HG02610 (cell line): ENCODE data around the gene TOE1.
A peak's percentile ranks its signal among the peaks of the same experiment; 100 is the strongest.
"Not testable (repeated sequence)": the region's sequence is repeated elsewhere in the genome, so short reads cannot be mapped to it uniquely, and the experiment has no call there.

Experiments
- ATAC-seq: cut with Tn5 transposase; IDR thresholded peaks from one replicate; pipeline ENCODE4 v1.9.1; 2021; ENCODE audit warnings: mild to moderate bottlenecking, moderate library complexity; ENCODE audit not compliant: unreplicated experiment

Gene TOE1

GRCh38 chr1:45354838-45355237 lies 14.9 kb downstream of the TOE1 start:
- no peak for ATAC-seq

- ATAC-seq: no peak
These were observed 15.7 kb downstream of the TOE1 start for GRCh38 chr1:45355683-45356082.

DNA sequence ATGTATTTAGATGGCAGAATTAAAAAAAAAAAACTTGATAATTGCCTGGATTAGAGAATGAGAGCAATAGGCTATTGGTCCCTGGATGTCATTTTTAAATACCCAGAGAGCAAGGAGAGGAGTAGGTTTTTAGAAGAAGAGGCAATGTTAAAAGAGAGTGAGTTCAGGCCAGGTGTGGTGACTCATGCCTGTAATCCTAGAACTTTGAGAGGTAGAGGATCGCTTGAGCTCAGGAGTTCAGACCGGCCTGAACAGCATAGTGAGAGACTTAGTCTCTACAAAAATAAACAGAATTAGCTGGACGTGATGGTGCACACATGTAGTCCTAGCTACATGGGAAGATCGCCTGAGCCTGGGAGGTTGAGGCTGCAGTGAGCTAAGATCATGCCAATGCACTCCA lies 16.2 kb downstream of the TOE1 start:
- ATAC-seq: no peak

DNA sequence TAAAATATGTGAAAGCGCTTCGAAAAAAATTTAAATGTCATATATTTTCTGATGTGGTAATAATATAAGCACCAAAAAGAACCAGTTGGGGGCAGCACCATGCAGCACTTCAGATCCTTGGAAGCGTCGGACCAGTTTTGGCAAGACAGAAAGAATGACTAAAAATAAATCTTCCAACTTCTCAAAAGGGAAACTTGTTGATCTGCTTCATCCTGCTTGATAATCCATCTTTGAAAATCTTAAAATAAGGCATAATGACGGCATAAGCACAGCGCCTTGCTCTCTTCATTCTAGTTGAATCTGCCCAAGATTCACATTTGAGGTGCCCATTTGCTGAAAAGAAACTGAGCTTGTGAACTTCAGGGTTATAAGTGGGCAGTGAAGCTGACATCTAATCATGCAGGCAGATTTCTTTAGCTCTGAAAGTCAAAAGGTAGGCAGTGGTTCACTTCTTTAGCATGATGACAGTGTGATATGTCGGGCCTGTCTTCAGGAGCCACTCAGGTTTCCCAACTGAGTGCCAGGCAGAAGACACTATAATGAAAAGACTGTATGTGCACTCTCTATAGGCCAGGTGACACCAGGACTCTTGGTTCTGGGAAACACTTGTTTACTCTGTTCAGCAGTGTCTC lies 20.0 kb downstream of the TOE1 start:
- ATAC-seq: no peak

DNA sequence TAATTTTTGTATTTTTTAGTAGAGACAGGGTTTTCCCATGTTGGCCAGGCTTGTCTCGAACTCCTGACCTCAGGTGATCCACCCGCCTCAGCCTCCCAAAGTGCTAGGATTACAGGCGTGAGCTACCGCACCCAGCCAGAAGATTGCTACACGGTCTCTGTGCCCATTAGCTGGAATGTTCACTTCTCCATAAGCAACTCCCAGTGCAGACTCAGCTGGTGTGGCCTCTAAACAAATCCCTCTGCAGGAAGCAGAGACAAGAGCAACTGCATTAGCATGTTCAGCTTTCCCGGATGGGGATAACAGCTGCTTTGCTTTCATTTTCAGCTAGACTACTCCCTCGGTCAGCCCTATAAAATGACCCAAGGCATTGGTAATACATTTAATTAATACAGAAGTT lies 21.0 kb downstream of the TOE1 start:
- not testable (repeated sequence) for ATAC-seq

- no peak for ATAC-seq
These were observed 24.3 kb downstream of the TOE1 start for GRCh38 chr1:45364294-45364693.

DNA sequence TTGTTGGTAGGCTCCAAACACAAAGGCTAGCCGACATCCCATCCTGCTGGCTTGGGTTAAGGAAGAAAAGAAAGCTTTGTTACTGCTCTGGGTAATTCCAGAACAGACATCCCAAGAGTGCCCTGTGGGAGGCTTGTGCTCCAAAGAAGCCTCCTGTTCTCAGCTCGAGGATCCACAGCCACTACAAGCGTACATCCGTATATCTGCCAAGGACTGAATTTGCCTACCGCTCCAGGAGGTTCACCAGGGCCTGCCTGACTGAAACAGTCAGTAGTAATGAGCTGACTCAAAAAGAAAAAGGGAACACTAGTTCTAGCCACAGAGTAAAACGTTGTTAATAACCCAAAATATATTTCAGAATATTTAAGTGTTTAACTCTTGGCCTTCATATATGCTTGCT lies 25.1 kb downstream of the TOE1 start:
- ATAC-seq: peak; percentile 66

GRCh38 chr1:45370575-45370974 lies 30.6 kb downstream of the TOE1 start:
- peak; percentile 68 for ATAC-seq

DNA sequence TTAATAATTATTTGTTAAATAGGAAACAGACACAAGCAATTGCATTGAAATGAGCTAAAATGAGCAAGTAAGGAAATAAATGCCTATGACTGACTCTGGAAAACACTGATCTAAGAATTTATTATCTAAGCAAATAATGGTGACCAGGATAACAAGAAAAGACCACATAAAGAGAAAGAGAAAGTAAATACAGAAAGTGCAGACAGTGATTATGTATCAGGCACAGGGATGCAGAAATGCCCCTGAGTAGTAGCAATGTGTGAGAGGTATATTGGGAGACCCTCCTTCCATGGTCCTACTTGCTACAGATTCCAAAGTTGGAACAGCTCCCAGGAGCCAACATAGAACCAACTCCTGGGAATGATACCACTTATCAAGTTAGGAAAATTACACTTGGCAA lies 33.6 kb downstream of the TOE1 start:
- ATAC-seq: no peak

DNA sequence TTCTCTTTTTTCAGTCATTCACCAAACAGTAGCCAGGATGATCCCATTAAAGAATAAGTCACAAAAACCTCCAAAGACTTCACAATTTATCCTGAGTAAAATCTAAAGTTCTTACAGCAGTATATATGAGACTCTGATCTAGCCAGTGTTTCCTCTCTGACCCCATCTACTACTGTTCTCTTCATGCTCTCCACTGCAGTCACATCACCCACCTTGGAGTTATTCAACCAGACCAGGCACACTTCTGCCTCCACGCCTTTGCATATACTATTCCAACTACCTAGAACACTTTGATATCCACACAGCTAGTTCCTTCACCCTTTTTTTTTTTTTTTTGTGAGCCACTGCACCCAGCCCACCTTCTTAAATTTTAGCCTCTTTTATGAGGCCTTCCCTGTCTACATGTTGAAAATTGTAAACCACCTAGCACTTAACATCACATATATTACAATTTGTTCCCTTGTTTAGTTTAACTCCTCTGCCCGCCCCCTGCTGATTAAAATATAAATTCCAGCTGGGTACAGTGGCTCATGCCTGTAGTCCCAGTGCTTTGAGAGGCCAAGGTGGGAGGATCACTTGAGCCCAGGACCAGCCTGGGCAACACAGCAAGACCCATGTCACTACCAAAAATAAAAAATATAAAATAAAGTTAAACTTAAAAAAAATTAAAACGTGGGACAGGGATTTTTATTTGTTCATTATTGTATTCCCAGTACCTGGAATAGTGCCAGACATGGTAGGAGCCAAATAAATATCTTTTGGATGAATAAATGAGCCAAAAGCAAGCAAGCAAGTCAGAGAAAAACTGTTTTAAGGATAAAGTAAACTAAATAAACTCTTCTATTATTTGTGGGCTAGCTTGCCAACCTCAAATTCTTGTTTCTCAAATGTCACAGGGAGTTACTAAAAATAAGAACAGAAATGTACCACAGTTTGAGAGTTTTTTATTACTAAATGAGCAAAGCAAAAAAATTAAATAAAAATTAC lies 35.4 kb downstream of the TOE1 start:
- ATAC-seq: no peak

DNA sequence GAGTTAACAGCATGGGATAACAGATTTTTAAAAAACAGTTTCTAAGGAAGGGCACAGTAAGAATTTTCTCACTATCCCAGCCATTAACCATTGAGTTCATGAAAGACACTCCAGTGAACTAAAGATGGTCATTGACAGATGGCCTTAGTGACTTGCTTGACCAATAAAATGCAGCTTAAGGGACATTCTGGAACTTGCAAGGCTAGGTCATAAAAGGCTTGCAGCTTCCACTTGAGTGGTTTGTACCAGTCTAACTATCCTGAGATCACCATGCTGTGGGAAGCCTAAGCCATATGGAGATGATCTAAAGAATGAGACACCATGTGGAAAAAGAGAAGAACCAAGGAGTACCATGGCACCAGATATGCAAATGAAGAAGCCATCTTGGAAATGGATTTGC lies 38.2 kb downstream of the TOE1 start:
- no peak for ATAC-seq

DNA sequence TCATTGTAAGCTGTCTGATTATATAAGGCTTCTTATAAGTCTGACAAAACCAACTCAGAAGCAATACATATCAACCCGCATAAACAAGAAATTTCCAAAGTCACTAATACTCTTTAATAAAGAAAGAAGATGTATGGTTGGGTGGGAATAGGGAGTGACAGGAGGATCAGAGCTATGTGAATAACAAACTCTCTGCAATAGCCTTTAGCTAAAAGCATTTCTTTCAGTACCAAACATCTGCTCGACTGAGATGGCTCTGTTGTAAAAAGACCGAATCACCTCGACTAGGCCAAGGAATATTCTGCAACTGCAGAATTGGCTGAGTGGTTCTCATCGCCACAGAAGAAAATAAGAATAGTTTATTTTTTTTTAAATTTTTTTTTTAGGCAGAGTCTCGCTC lies 39.6 kb downstream of the TOE1 start:
- no peak for ATAC-seq

- no peak for ATAC-seq
These were observed 40.2 kb downstream of the TOE1 start for GRCh38 chr1:45380125-45380524.

DNA sequence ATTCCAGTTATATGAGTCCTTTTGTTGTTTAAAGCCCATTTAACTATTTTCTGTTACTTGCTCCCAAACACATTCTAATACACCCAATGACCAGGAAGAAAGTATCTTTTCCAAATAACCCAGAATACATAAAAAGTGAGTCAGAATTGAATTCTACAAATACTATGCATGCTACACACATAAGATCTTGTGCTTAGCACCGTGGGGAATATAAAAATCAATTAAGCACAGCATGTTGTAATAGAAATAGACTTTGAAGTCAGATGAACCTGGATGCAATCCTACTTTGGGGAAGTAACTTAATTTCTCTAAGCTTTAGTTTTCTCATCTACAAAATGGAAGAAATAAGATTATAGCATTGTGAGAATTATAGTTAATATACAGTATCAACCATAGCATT lies 40.8 kb downstream of the TOE1 start:
- no peak for ATAC-seq

GRCh38 chr1:45381243-45381642 lies 41.3 kb downstream of the TOE1 start:
- ATAC-seq: no peak

DNA sequence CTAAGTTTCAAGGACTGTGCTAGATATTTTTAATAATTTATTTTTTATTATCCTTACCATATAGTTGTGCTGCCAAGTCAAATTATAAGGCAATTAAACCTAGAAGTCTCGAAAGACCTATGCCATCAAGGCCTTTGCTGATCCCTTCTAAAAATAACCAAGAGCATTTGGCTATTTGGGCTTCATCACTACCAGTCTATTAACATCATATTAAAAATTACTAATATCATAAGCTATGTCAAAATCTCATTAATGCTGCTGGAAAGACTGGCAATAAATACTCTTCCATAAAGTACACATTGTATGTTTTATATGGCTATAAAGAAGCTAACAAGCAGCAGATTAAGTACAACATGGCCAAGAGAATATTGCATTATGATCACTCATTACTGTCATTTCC lies 43.2 kb downstream of the TOE1 start:
- no peak for ATAC-seq

- not testable (repeated sequence) for ATAC-seq
These were observed 44.2 kb downstream of the TOE1 start for GRCh38 chr1:45384213-45384612.

DNA sequence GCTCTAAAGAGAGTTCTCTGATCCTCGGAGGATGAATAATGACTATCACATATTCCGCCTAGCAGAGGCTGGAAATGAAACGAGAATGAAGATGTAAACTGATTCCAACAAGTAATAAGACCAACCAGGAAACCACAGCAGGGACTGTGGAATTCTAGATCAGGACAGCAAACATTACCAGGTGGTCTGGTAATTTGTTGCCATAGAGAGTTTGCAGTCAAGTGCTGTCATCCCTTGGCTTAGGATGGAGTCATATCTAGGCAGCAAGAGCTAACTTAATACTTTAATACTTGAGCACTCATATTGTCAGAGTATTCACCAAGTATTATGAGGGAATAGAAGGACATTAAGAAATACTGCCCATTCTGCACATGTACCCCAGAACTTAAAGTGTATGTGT lies 45.3 kb downstream of the TOE1 start:
- no peak for ATAC-seq

- ATAC-seq: no peak
These were observed 46.2 kb downstream of the TOE1 start for GRCh38 chr1:45386219-45386618.
